Astrocyte (in vitro differentiated cells and primary cell): ENCODE data around the gene SDHB.

Source experiments
- CTCF ChIP-seq: IDR thresholded peaks from 2 replicates; pipeline ENCODE4 v1.5.1; 2011; ENCODE audit warnings: low read depth, mild to moderate bottlenecking, inconsistent platforms, low read length, moderate library complexity; ENCODE audit not compliant: insufficient read depth
- EZH2 ChIP-seq: IDR thresholded peaks from 2 replicates; pipeline ENCODE4 v1.6.1; 2012; ENCODE audit warnings: mild to moderate bottlenecking, low read length, inconsistent platforms; ENCODE audit not compliant: insufficient read depth

- TF ChIP-seq EZH2, result no peak
- TF ChIP-seq CTCF, result no peak
Measured at GRCh38 chr1:17045150-17045549, 8.7 kb downstream of the SDHB start.
